ENCODE measurements around the gene OSTM1. TPM values are rescaled to one million over a fixed set of nuclear protein-coding genes. Genes with fewer than 3 reads are reported as not detected.

The OSTM1 gene
- total RNA-seq, 2 donors from 2014 or later: 44.6 to 73.1 TPM

GRCh38 chr6:108091288-108091687 lies 16.7 kb upstream of the OSTM1 start:
- intact Hi-C loops (cut with DNase I): no loop called here
- Histone ChIP-seq H3K27ac (no peak overlapping the region), H3K36me3 (no peaks in the 10 kb centered on the region), H3K9me3 (no peaks in the 10 kb centered on the region), H3K4me3 (no peak overlapping the region), H3K4me1 (replicated peaks) (no peaks in the 10 kb centered on the region), H3K27me3 (replicated peaks; ENCODE audit: insufficient read depth) (no peaks in the 10 kb centered on the region)
- DNase-seq (ENCODE audit: low spot score): no peak
- no peak for TF ChIP-seq CTCF (IDR thresholded peaks at IDR 0.05)
- TF ChIP-seq POLR2AphosphoS5 (IDR thresholded peaks at IDR 0.05): no peak
- no peak for TF ChIP-seq POLR2A (IDR thresholded peaks at IDR 0.05)

DNA sequence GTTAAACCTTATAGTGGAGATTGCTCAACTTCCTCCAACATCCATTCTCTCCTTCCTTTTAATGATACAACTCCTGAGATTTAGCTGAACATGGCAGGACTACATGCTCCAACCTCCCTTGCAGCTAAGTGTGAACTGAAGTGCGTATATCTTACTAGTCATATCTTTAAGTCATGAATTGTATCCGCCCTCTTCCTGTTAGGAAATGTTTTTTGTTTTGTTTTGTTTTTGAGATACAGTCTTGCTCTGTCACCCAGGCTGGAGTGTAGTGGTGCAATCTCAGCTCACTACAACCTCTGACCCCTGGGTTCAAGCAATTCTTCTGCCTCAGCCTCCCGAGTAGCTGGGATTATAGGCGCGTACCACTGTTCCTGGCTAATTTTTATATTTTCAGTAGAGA lies 8.8 kb upstream of the OSTM1 start:
- Histone ChIP-seq H3K27ac (no peak overlapping the region), H3K4me3 (no peak overlapping the region), H3K27me3 (replicated peaks; ENCODE audit: insufficient read depth) (no peaks in the 10 kb centered on the region), H3K9me3 (no peaks in the 10 kb centered on the region), H3K36me3 (no peaks in the 10 kb centered on the region), H3K4me1 (replicated peaks) (no peaks in the 10 kb centered on the region)
- 96% methylated on average over 5 of the region's 5 CpGs for WGBS
- TF ChIP-seq POLR2AphosphoS5 (IDR thresholded peaks at IDR 0.05) (no peak), POLR2A (IDR thresholded peaks at IDR 0.05) (no peak), CTCF (IDR thresholded peaks at IDR 0.05) (no peak)
- DNase-seq (ENCODE audit: low spot score): no peak
- intact Hi-C loops (cut with DNase I): no loop called here

- H3K4me1 ChIP-seq (replicated peaks): no peaks in the 10 kb centered on the region
- no peak for DNase-seq (ENCODE audit: low spot score)
- intact Hi-C loops (cut with DNase I): no loop called here
- H3K4me3 ChIP-seq: no peak overlapping the region
- H3K27ac ChIP-seq: no peak overlapping the region
- TF ChIP-seq CTCF (IDR thresholded peaks at IDR 0.05) (no peak), POLR2AphosphoS5 (IDR thresholded peaks at IDR 0.05) (no peak), POLR2A (IDR thresholded peaks at IDR 0.05) (no peak)
- 91% methylated on average over 1 of the region's 1 CpG for WGBS
- no peaks in the 10 kb centered on the region for H3K27me3 ChIP-seq (replicated peaks; ENCODE audit: insufficient read depth)
- H3K9me3 ChIP-seq: no peaks in the 10 kb centered on the region
- no peaks in the 10 kb centered on the region for H3K36me3 ChIP-seq
These were observed 8.0 kb upstream of the OSTM1 start for GRCh38 chr6:108082539-108082938.

GRCh38 chr6:108080010-108080780 lies 5.7 kb upstream of the OSTM1 start:
- TF ChIP-seq POLR2AphosphoS5 (IDR thresholded peaks at IDR 0.05): no peak
- TF ChIP-seq CTCF (IDR thresholded peaks at IDR 0.05): no peak
- no peak for TF ChIP-seq POLR2A (IDR thresholded peaks at IDR 0.05)
- Histone ChIP-seq H3K27me3 (replicated peaks; ENCODE audit: insufficient read depth) (no peaks in the 10 kb centered on the region), H3K4me3 (no peak overlapping the region), H3K36me3 (no peaks in the 10 kb centered on the region), H3K9me3 (no peaks in the 10 kb centered on the region), H3K27ac (no peak overlapping the region), H3K4me1 (replicated peaks) (no peaks in the 10 kb centered on the region)
- 55% methylated on average over 2 of the region's 2 CpGs for WGBS
- intact Hi-C loops (cut with DNase I): no loop called here
- DNase-seq (ENCODE audit: low spot score): no peak

GRCh38 chr6:108078191-108078590 lies 3.6 kb upstream of the OSTM1 start:
- peaks cover 4% of the 10 kb centered on the region for H3K4me1 ChIP-seq (replicated peaks)
- WGBS: 100% methylated on average over 1 of the region's 1 CpG
- TF ChIP-seq CTCF (IDR thresholded peaks at IDR 0.05): no peak
- no peak for TF ChIP-seq POLR2A (IDR thresholded peaks at IDR 0.05)
- no peak for TF ChIP-seq POLR2AphosphoS5 (IDR thresholded peaks at IDR 0.05)
- H3K27ac ChIP-seq: no peak overlapping the region
- intact Hi-C loops (cut with DNase I): no loop called here
- no peaks in the 10 kb centered on the region for H3K9me3 ChIP-seq
- no peaks in the 10 kb centered on the region for H3K27me3 ChIP-seq (replicated peaks; ENCODE audit: insufficient read depth)
- no peak overlapping the region for H3K4me3 ChIP-seq
- DNase-seq (ENCODE audit: low spot score): no peak
- no peaks in the 10 kb centered on the region for H3K36me3 ChIP-seq

Measured in prostate gland (tissue), 2 donors.